Measurements from ENCODE around the gene ATXN3L. TPM values are rescaled to one million over a fixed set of nuclear protein-coding genes. Genes with fewer than 3 reads are reported as not detected.

ATXN3L gene
- total RNA-seq, 2 experiments from 2014 or later: not detected

DNA sequence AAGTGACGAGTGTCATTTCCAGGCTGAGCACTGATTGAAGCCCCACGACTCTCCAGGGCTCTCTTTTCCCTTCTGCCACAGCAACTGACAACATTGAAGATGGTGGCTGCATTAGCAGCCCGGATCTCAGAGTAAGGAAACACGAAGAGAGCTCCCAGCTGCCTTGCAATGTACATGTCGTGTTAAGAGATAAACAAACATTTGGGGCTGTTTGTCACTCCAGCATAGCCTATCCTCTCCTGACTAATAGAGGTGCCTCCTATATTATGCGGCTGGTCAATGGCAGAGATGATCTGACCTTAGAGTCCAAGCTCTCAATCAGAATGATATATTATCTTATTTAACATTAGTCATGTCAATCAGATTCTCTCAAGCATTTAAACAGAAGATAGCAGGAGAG, 38.6 kb downstream of the ATXN3L start:
- POLR2A ChIA-PET: no interaction called here
- Mint-ChIP-seq H3K9me3 (ENCODE audit: low read depth) (no peaks in the 10 kb centered on the region), H3K36me3 (ENCODE audit: low read depth) (no peaks in the 10 kb centered on the region), H3K27me3 (no peaks in the 10 kb centered on the region), H3K4me1 (no peaks in the 10 kb centered on the region), H3K27ac (no peak overlapping the region), H3K4me3 (no peak overlapping the region)
- CTCF ChIA-PET: no interaction called here
- ATAC-seq: no peak
- DNase-seq: no peak
- intact Hi-C loops (cut with DNase I, micrococcal nuclease): no loop called here

DNA sequence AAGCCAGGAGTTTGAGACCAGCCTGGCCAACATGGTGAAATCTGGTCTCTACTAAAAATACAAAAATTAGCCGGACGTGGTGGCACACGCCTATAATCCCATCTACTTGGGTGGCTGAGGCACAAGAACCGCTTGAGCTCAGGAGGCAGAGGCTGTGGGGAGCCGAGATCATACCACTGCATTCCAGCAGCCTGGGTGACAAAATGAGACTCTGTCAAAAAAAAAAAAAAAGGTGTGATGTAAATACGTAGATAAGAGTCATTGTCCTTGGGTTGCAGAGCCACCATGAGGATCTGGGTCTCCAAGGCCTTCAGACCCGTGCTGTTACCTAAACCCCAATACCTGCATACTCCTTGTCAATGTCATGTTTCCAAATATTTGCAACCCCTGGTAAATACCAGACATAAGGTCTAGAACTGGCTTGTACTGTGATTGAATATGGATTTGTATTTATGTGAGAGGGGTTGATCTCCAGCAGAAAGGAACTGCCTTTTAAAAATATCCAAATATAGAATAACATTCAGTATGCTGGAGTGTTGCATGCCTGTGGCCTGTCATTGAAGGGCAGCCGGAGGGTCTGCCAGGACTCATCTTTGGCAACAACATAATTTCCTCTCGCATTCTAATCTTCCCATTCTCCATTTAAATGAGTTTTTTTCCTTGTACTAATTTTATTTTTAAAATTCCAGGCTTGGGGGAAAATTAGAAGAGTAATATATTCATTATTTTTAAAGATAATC, 40.4 kb downstream of the ATXN3L start:
- intact Hi-C loops (cut with DNase I, micrococcal nuclease): no loop called here
- CTCF ChIA-PET: no interaction called here
- H3K4me1 Mint-ChIP-seq: no peaks in the 10 kb centered on the region
- H3K9me3 Mint-ChIP-seq (ENCODE audit: low read depth): no peaks in the 10 kb centered on the region
- no peak overlapping the region for H3K4me3 Mint-ChIP-seq
- H3K27me3 Mint-ChIP-seq: no peaks in the 10 kb centered on the region
- DNase-seq (no peak), ATAC-seq (no peak)
- POLR2A ChIA-PET: no interaction called here
- no peaks in the 10 kb centered on the region for H3K36me3 Mint-ChIP-seq (ENCODE audit: low read depth)
- H3K27ac Mint-ChIP-seq: no peak overlapping the region

DNA sequence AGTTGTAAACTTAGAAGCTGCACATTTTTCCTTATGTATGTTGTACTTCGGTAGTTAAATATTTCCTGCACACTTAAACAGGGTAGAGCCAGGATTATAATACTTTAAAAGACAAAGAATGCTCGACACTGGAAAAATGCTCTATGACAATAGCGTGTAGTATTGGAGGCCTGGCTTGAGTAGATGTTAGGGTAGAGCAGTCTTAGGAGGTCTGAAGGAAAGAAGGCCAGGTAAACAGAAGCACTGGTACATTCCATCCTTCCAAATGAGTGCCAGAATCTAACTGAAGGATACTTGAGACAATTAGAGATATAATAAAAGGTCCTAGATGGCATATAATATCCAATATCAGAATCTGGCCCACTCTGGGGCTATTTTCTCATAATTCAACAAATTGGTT, 42.3 kb downstream of the ATXN3L start:
- DNase-seq (no peak), ATAC-seq (no peak)
- Mint-ChIP-seq H3K27me3 (no peaks in the 10 kb centered on the region), H3K36me3 (ENCODE audit: low read depth) (no peaks in the 10 kb centered on the region), H3K4me1 (no peaks in the 10 kb centered on the region), H3K9me3 (ENCODE audit: low read depth) (no peaks in the 10 kb centered on the region), H3K27ac (no peak overlapping the region), H3K4me3 (no peak overlapping the region)
- intact Hi-C loops (cut with DNase I, micrococcal nuclease): no loop called here
- POLR2A ChIA-PET: no interaction called here
- CTCF ChIA-PET: interaction anchor here (0.8 kb wide), 1 partner anchor 93 kb away, joined by 3 read pairs; no protein-coding TSS in a partner anchor

DNA sequence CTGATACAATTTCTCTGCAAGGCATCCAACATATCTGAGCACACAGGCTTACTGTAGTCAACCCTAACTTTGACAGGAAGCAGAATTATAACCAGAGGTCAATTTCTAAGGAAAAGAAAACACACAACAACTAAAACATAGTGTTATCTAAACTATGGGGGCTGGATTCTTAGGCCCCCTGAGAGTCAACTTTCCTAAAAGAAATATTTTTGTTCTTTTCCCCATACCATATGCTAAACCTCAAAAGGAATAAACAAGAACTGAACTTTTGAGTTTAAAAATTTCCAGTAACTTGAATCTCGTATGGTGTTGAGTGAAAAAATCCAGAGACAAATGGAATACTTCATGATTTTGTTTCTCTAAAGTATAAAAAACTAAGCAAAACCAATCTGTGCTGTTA, 42.9 kb downstream of the ATXN3L start:
- Mint-ChIP-seq H3K36me3 (ENCODE audit: low read depth) (no peaks in the 10 kb centered on the region), H3K27me3 (no peaks in the 10 kb centered on the region), H3K4me1 (no peaks in the 10 kb centered on the region), H3K4me3 (no peak overlapping the region), H3K27ac (no peak overlapping the region), H3K9me3 (ENCODE audit: low read depth) (no peaks in the 10 kb centered on the region)
- ATAC-seq (no peak), DNase-seq (no peak)
- CTCF ChIA-PET: interaction anchor here (0.8 kb wide), 1 partner anchor 94 kb away, joined by 3 read pairs; no protein-coding TSS in a partner anchor
- POLR2A ChIA-PET: no interaction called here
- intact Hi-C loops (cut with DNase I, micrococcal nuclease): no loop called here

DNA sequence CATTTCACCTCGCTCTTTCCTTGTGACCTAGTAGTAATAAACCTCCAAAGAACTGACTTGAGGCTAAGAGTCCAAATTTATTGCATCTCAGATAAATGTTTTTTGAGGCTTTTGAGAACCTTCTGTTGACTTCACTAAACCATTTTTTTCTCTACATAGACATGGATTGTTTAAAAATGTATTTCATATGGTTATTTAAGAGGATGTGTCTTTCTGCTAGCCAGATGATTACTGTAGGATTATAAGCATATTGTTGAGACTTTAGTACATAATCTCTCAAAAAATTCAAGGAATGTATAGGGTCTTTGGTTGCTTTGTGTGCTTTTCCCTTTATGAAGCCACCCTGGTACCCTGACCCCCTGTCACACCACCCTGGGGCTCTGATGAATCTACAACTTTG, 44.8 kb downstream of the ATXN3L start:
- intact Hi-C loops (cut with DNase I, micrococcal nuclease): no loop called here
- ChIA-PET POLR2A (no interaction called here), CTCF (no interaction called here)
- H3K27me3 Mint-ChIP-seq: no peaks in the 10 kb centered on the region
- no peaks in the 10 kb centered on the region for H3K4me1 Mint-ChIP-seq
- ATAC-seq (no peak), DNase-seq (no peak)
- H3K27ac Mint-ChIP-seq: no peak overlapping the region
- no peaks in the 10 kb centered on the region for H3K9me3 Mint-ChIP-seq (ENCODE audit: low read depth)
- no peak overlapping the region for H3K4me3 Mint-ChIP-seq
- H3K36me3 Mint-ChIP-seq (ENCODE audit: low read depth): no peaks in the 10 kb centered on the region

DNA sequence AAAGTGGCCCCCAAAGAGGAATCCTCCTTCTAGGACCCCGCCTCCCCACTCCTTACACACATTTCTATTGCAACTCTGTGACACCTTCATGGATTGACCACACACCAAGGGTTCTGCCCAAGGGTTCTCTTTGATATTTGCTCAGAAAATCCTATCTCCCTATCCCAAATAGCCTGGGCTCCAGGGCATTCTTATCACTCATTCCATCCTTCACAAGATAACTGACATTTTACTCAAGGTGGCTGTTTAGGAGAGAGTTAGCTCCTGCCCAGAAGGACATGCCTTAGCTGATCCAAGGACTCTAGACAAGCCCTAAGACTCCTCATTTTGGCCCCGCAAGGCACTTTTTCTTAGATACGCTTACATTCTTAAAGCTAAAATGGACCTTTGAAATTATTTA, 47.4 kb downstream of the ATXN3L start:
- Mint-ChIP-seq H3K36me3 (ENCODE audit: low read depth) (no peaks in the 10 kb centered on the region), H3K4me1 (no peaks in the 10 kb centered on the region), H3K27me3 (no peaks in the 10 kb centered on the region), H3K27ac (no peak overlapping the region), H3K4me3 (no peak overlapping the region), H3K9me3 (ENCODE audit: low read depth) (no peaks in the 10 kb centered on the region)
- ATAC-seq: no peak
- intact Hi-C loops (cut with DNase I, micrococcal nuclease): no loop called here
- DNase-seq: no peak
- POLR2A ChIA-PET: no interaction called here
- CTCF ChIA-PET: no interaction called here

DNA sequence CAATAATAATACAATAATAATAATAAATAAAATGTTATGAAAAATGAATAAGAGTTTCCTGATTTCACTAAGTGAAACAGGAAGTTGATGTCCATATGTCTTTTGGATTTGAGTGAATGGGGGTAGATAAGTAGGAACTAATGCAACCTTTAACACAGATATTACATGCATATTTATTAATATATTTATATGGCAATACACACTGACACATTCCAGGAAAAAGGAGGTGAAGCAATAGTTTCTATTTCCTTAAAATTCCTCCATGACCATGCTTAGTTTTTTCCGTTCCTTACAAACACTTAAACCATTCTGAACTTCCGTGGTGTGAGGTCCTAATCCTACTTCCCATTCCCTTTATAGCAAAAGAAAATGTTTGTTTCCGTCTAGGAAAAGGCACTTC, 48.3 kb downstream of the ATXN3L start:
- no peak for ATAC-seq
- peaks cover 2% of the 10 kb centered on the region for H3K4me1 Mint-ChIP-seq
- intact Hi-C loops (cut with DNase I, micrococcal nuclease): no loop called here
- no peaks in the 10 kb centered on the region for H3K36me3 Mint-ChIP-seq (ENCODE audit: low read depth)
- no peak for DNase-seq
- CTCF ChIA-PET: no interaction called here
- no peak overlapping the region for H3K4me3 Mint-ChIP-seq
- H3K27ac Mint-ChIP-seq: no peak overlapping the region
- no peaks in the 10 kb centered on the region for H3K9me3 Mint-ChIP-seq (ENCODE audit: low read depth)
- no peaks in the 10 kb centered on the region for H3K27me3 Mint-ChIP-seq
- POLR2A ChIA-PET: interaction anchor here (0.7 kb wide), 1 partner anchor 15 kb away, joined by 3 read pairs; no protein-coding TSS in a partner anchor

DNA sequence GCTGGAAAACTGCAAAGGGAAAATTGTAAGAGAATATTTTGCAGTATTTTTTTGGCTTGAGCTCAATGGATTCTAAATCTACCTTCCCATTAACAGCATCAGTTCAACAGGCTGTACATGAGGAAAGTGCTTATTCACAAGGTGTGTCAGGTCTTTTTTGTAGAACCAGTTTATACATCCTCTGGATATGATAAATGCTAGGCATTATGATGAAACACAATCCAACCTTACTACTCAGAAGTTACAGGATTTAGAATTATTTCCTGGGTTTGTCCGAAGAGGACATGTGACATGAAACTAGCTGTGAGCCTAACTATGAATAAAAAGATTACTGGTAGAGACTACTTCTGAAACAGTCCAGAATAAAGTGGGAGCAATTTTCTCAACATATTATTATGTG, 49.5 kb downstream of the ATXN3L start:
- Mint-ChIP-seq H3K27me3 (no peaks in the 10 kb centered on the region), H3K4me1 (peaks cover 2% of the 10 kb centered on the region), H3K4me3 (no peak overlapping the region), H3K9me3 (ENCODE audit: low read depth) (no peaks in the 10 kb centered on the region), H3K27ac (no peak overlapping the region), H3K36me3 (ENCODE audit: low read depth) (no peaks in the 10 kb centered on the region)
- ATAC-seq (no peak), DNase-seq (no peak)
- CTCF ChIA-PET: interaction anchor here (0.7 to 1.1 kb wide), 2 partner anchors 106 to 324 kb away, joined by 3 to 4 read pairs; no protein-coding TSS in a partner anchor
- POLR2A ChIA-PET: no interaction called here
- intact Hi-C loops (cut with DNase I, micrococcal nuclease): no loop called here

DNA sequence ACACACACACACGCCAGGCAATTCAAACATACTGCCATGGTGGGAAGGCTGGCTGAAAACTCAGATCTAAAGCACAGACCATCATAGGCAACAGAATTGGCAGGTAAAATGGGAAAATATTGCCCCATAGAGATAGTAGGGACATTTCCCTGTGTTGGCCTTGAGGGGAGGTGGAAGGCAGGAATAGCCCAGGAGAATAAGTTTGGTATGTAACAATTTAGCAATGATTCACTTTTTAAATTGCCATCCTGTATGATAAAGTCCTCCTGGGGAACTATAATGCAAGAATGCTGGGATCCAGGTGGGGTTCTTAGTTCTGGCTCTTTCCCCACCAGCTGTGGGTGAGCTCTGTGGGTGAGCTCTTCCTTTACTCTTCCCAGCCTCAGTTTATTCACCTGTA, 51.0 kb downstream of the ATXN3L start:
- CTCF ChIA-PET: interaction anchor here (0.8 kb wide), 1 partner anchor 391 kb away, joined by 3 read pairs; no protein-coding TSS in a partner anchor
- POLR2A ChIA-PET: no interaction called here
- intact Hi-C loops (cut with DNase I, micrococcal nuclease): loop anchor here (5.0 to 10.0 kb wide), 3 partner anchors 92 to 174 kb away; no protein-coding TSS in a partner anchor
- no peak for DNase-seq
- no peaks in the 10 kb centered on the region for H3K36me3 Mint-ChIP-seq (ENCODE audit: low read depth)
- H3K27me3 Mint-ChIP-seq: no peaks in the 10 kb centered on the region
- no peak overlapping the region for H3K4me3 Mint-ChIP-seq
- H3K9me3 Mint-ChIP-seq (ENCODE audit: low read depth): no peaks in the 10 kb centered on the region
- peaks cover 5% of the 10 kb centered on the region for H3K4me1 Mint-ChIP-seq
- H3K27ac Mint-ChIP-seq: no peak overlapping the region
- ATAC-seq: no peak

Other genes with a start within 250 kb of the ATXN3L start
- under 1 TPM; 0.19 to 0.21 TPM for gene EGFL6, start 249.5 kb upstream of the ATXN3L start, total RNA-seq

Data from activated CD4-positive, alpha-beta T cell treated with anti-CD3 and anti-CD28 coated beads for 36 hours (primary cell).